ENCODE measurements around the gene GATA5.

GATA5 gene

DNA sequence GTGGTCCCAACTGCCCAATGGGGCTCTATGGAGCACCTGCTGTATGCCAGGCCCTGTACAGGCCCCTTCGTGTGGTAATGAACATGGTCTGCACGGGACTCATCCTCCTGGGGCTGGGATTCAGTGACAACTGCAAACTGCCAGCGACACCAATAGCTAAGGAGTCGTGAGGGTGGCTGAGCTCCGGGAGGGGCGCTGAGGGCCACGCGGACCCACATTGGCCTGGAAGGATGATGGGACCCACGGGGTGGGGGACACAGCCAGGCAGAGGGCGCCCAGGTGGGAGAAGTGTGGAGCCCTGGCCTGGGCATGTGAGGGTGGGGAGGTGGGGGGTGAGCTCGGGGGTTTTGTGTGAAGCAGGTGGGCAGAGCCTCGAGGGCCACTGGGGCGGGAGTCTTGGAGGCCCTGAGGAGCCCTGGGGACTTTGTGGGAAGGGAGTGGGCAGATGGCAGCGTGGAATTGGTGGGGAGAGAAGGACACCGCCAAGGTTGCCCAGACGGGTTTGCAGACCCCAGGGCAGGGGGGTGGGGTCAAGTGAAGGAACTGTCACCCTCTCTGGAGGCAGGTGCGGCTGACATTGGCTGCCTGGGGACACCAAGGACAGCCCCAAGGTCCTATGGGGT lies 22.5 kb downstream of the GATA5 start:
- no peak for DNase-seq (ENCODE audit: low spot score)

DNA sequence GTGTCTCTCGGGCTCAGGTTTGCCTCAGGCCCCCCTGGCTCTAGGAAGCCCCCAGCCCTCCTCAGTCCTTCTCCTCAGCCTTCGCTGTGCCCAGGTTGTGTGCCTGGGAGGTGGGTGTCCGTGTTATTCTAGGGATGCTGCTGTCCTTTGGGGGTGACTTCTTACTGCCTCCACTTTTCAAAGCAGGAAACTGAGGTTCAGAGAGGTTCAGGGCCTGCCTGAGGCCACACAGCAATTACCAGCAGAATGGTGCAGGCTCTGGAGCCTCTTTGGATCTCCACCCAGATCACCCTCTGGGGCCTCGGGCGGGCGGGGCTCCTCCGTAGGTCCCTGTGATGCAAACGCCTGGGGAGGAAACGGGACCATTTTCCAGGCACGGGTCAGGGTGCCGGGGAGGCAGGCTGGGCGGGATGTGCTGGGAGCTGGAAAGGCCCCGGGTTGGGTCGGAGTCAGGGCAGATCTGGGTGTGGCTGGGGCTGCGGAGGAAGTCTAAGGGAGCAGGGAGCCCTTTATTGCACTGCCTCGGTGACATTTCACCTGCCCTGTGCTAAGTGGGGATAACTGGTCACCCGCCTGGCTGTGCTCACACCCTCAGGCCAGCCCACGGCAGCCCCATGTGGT lies 23.2 kb downstream of the GATA5 start:
- no peak for DNase-seq (ENCODE audit: low spot score)

DNA sequence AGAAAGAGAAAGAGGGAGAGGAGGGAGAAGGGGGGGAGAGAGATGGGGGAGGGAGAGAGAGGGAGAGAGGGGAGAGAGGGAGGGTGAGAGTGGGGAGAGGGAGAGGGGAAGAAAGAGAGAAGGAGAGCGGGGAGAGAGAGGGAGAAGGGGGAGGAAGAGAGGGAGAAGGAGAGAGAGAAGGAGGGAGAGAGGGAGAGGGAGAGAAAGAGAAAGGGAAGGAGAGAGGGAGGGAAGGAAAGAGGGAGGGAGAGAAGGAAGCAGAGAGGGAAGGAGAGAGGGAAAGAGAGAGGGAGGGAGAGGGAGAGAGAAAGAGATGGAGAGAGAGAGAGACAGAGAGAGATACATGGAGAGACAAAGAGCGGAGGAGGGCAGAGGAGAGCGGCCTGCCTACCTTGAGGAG lies 23.8 kb downstream of the GATA5 start:
- DNase-seq (ENCODE audit: low spot score) = no peak

DNA sequence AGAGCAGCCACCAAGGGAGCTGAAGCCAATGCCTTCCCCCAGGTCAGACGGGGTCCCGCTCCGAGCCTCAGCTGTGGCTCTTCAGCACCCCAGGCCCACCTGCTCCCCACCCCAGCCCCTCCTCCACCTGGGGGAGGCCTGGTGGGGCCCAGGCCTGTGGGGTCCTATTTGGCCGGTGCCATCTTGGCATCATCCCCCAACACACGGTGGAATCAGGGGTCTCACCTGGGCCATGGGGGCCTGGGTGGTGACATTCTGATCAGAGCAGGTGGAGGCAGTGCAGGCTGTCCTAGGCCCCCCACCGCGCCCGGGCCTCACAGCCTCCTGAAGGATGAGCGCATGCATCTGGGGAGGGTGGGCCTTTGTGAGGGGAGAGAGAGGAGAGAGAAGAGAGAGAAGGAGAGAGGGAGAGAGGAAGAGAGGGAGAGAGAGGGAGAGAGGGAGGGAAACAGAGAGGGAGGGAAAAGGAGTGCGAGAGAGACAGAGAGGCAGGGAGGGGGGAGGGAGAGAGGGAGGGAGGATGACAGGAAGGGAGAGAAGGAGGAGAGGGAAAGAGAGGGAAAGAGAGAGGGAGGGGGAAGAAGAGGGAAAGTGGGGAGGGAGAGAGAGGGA lies 24.5 kb downstream of the GATA5 start:
- no peak for DNase-seq (ENCODE audit: low spot score)

DNA sequence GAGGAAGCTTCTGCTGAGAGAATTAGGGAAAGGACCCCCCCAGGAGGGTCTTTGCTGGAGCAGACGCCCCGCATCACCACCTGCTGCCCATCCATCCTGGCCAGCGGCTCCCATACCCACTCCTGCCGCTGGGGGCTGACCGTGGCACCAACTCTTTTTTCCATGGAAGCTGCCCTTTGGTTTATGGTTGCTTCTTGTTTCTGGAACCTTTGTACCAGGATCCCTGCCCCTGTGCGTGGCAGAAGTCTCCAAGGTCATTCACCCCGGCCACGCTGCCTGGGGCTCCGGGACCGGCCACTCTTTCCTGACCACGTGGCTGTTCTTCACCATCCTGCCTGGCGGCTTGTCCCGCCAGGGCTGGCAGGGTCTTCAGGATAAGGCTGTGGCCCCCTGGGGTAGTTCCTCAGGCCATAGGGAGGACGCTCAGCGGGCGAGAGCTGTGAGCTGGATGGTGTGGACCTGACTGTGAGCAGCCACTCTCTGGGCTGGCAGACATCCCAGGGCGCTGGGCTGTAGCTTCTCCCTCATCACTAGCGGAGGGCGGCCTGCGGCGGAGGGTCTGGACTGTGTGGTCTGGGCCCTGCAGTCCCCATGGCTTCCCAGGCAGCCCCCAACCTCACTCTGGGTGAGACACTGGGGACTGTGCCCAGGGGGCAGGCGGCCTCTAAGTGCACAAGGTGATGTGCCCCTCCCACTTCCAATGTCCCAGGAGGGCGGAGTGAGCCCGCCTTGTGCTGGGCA lies 25.7 kb downstream of the GATA5 start:
- no peak for DNase-seq (ENCODE audit: low spot score)

DNA sequence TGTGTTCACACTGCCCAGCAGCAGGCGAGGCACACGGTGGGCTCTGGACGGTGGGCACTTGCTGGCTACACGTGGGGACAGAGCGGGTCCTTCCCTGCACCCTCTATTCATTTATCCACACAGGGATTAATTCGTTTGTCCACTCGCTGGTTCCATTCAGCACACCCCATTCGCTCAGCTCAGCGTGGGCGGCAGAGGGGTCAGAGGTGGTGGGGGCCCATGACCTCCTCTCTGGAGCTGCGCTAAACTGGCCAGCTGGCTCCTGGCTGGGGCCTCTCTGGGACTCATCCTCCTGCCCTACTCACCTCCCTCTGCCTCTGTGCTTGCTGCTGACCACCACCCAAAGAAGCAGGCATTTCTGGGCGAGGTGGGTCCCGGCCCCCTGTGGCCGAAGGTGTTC lies 27.0 kb downstream of the GATA5 start:
- DNase-seq (ENCODE audit: low spot score) = no peak

DNA sequence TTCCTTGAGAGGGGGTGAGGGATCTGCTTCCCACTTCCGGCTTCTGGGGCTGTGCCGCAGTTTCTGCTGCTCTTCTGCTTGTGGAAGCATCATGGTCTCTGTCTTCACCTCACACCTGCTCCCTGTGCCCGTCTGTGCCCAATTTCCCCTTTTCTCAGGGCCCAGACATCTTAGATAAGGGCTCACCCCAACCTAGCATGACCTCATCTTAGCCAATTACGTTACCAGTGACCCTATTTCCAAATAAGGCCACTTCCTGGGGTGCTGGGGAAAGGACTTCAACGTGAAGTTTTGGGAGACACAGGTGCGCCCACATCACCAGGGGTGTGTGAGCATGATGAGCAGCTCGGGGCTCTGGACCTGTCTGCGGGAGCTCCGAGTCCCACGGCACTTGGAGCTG lies 27.8 kb downstream of the GATA5 start:
- no peak for DNase-seq (ENCODE audit: low spot score)

DNA sequence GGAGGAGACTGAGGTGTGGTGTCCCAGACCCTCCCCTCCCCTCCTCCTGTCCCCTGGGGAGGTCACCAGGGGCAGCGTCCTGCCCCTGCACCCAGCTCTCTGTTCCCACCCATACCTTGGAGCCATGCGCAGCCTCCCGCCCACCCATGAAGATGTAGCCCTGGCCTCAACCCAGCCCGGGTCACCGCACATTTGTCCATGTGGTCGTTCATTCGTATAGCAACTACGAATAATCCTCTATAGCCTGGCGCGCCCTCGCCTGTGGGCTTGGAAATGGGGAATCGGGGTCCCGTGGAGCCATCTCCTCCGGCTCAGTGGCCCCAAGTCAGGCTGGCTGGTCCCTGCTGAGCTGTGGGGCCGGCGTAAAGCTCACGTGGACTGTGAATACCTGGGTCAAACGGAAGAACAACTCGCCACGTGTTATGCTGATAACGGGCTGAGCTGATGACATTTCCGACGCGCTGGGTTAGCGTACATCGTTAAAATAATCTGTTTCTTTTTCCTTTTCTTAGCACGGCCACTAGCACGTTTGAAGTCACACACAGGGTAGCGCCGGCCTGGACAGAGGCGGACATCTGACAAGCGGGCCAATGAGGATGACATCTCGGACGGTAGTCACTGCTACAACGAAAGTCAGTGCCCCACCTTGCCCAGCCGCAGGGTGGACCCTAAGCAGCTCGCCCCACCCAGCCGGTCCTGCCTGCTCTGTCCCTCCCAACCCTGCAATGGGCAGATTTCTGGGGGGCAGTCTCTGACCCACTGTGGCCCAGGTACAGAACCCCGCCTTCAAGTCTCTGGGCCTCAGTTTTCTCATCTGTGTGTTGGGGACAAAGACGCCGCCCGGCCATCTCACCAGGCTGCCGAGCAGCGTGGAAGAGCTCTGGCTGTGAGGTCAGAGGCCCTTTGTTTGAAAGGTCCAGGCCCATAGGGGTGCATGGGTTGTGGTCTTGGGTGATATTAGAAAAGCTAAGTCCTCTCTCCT lies 28.6 kb downstream of the GATA5 start:
- no peak for DNase-seq (ENCODE audit: low spot score)

DNA sequence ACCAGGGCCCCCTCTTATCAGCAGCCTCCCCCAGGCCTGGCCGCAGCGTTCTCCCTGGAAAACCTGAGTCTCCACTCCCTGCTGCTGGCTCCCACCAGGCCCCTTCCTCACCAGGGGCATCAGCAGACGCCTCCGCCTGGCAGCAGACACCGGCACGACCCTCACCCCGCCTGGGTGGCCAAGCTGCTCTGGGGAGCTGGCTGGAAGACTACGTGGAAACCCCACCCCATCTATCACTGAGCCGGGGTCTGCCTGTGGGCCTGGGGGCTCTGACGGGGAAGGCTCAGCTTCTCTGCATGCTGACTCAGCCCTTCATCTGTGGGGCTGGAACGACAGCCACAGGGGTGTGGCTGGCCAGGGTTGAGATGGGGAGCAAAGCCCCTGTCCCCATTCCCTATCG lies 29.3 kb downstream of the GATA5 start:
- no peak for DNase-seq (ENCODE audit: low spot score)

DNA sequence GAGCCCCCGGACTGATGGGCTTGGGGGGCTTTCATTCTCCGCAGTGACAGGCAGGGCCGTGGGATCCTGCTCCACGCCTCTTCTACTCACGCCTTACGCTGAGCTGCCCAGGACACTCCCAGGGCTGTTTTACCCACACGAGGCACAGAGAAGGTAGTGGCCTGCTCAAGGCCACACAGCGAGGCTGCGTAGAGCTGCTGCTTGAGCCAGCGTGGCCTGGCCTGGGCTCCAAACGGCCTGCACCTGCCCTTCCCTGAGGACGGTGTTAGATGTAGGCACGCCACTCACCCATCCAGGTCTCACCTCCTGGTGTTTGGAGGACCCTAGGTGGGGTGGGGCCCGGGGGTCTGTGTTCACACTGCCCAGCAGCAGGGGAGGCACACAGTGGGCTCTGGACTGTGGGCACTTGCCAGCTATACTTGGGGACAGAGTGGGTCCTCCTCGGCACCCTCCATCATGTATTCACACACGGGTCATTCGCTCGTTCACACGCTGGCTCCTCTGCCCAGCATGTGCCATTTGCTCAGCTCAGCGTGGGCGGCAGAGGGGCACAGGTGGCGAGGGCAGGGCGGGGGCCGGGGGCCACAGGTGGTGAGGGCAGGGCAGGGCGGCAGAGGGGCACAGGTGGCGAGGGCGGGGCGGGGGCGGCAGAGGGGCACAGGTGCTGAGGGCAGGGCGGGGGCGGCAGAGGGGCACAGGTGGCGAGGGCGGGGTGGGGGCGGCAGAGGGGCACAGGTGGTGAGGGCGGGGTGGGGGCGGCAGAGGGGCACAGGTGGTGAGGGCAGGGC lies 30.0 kb downstream of the GATA5 start:
- no peak for DNase-seq (ENCODE audit: low spot score)

DNA sequence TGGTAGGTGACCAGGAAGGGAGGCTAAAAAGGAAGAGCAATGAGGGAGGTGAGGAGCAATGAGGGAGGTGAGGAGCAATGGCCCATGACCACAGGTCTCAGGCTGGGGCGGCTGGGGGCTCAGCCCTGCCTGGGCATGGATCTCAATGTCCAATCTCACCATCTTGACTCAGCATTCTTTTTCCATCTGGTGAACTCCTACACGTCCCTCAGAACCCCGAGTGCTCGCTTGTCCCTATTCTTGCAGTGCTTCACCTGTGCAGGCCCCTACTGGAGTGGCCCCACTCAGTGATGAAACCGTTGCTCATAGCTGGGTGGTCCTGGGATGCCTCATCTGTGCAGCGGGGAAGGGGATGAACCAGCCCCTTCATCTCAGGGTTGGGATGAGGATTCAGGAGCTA lies 31.5 kb downstream of the GATA5 start:
- no peak for DNase-seq (ENCODE audit: low spot score)

DNA sequence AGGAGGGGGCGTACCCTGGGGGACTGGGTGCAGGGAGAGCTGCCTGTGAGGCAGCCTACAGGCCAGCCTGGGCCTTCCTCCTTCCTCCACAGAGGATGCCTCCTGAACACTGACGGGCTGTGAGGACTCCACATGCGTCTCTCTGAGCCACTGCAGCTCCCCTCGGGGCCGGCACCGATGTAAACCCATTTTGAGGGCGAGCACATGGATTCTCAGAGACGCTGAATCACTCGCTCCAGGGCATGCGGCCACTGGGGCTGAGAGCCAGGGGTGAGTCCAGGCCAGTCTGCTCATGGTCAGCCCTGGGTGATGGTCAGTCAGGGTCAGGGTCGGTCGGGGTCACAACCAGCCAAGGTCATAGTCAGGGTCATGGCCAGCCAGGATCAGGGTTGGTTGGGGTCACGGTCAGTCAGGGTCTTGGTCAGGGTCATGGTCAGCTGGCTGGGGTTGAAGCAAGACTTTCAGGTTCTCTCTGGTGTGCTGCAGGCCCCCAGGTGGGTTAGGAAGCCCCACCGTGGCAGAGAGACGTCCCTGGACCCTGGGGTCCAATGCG lies 33.7 kb downstream of the GATA5 start:
- DNase-seq (ENCODE audit: low spot score) = no peak

DNA sequence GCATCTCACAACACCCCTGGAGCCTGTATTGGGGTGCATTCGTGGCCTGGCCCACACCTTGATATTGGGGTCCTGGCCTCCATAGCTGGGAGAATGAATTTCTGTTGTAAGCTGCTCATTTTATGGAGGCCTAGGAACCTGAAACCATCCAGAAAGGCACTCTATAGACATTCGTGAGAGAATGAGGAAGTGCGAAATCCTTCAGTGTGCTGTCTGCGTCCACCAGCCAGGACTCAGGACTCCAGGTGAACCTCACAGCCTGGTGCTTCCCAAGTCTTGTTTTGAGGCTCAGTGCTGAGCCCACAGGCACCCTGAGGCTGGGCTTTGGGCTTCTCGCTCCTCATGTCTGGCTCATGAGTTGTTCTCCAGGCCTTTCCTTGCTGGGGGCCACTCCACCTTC lies 36.6 kb downstream of the GATA5 start:
- DNase-seq (ENCODE audit: low spot score) = no peak

DNA sequence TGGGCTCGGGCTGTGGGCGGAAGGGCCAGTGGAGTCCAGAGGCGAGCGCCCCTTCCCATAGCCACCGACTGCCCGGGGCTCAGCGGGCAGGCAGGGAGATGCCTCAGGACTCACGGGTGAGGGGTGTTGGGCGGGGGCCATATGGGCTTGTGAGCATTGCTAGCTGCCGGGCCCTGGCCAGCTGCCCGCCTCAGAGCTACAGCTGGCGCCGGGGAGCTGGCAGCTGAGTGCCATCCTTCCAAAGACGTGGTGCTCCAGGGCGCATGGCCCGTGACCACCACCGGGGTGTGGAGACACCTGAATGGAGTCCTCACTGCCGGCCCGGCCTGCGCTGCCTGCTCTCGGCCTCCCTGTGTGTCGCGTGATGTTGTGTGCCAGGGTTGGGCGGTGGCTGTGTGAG lies 37.9 kb downstream of the GATA5 start:
- DNase-seq (ENCODE audit: low spot score) = no peak

DNA sequence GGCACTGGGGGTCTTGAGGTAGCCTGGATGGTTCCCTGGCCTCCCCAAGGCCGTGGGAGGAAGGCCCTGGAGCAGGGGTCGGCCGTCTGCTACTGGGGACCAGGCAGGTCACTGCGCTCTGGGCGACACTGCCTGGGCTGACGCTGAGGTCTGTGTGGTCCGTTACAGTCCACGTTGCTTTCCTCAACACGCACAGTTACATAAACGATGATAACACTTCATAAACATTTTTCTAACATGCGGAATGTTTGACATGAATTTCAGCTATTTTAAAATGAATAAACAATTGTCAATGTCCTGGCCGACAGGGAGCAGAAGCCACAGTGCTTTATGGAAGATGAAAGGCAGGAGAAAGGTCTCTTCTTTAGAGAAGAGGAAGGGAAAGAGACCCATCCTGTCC lies 38.3 kb downstream of the GATA5 start:
- DNase-seq (ENCODE audit: low spot score) = no peak

DNA sequence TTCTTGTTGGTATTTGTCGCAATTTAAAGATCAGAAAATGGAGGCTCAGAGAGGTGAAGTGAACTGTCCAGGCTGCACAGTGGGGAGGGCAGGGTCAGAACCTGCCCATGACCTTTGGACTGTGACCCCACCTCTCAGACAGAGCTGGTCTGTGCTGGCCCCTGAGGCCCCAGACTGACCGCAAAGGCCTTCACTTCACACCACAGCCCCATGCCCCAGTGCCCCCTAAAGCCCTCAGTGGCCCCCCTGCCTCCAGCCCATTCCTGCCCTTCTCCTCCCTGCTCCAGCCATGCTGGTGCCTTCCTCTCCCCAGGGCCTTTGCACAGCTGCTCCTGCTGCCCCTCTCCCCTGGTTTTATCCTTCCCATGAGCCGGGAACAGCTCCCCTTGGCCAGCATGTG lies 39.1 kb downstream of the GATA5 start:
- DNase-seq (ENCODE audit: low spot score) = no peak

DNA sequence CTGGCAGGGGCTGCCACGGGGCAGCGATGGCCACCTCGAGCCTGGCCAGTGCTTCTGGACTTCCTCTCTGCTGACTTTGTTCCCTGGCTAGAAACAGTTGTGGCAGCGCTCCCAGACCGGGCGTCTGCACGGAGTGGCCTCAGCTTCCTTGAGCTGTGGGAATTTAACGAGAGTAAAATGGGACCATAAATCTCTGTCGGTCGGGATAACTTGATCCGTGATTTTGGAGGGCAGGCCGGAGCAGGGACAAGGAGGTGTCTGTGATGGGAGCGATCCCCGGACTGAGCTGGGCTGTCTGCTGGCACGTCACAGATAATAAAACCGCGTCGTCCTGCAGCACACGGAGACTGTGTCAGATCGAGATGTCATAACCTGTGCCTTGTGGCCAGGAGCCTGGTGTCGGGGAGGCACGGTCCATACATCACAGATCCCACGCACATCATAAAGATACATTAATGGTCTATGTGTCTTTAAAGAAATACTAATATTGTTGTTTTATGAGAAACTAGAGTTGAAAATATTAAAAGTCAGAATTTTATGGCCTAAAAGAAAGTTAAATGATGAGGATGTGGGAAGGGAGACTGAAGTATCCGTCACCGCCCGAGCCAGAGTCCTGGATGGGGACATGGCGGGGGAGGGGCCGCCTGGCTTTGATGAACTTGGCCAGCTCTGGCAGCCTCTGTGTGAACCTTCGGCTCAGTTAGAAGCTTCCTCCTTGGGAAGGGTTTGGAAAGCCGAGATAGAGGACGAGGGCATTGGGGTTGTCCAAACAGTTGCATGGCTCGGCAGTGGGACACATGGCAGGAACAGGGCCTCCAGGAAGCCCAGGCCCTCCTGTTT lies 41.9 kb downstream of the GATA5 start:
- DNase-seq (ENCODE audit: low spot score) = no peak

DNA sequence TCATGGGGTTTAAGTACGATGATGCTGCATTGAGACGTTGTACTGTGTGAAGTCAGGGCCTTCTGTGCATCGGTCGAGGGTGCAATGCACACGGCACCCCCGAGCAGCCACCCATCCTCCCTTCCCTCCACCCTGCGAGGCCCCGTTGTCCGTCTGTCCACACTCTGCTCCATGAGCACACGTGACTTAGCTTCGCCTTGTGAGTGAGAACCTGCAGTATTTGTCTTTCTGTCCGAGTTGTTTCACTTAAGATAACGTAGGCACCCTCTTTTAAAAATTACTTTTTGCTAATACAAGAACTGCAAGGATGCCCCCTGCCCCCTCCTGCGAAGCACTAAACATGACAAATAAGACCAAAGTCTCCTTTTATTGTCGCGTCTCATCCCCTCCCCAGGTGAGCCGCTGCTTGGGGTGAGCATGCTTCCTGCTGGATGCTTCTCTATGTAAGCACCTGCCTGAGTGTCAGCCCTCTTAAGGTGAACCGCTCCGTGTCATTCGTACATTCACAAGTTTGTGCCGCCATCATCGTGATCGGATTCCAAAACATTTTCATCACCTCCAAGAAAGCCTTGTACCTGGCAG lies 44.8 kb downstream of the GATA5 start:
- DNase-seq (ENCODE audit: low spot score) = no peak

DNA sequence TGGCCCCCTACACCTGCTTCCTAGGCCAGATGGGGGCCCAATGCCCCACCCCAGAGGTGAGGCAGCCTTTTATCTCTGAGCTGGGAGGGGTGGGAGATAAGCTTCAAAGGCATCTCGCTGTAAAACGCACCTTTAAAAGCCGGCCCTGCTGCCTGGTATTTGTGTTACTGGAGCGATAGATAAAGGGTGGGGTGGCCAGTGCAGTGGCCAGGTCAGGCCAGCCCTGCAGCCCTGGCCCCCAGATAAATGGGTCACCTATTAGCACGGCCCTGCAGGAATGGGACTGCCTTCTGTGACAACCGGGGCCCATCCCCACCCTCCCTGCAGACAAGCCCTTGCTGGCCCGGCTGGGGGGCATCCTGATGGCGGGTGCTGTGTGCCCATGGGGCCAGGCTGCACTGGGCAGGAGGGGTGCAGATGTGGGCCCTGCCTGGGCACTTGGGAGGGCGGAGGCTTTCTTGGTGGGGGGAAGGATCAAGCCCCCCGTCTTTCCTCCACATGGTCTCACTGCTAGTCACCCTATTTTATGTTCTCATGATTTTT lies 45.4 kb downstream of the GATA5 start:
- DNase-seq (ENCODE audit: low spot score) = no peak
